Hematopoietic multipotent progenitor cell treated with erythropoietin and hydrocortisone succinate and interleukin-3 and kit ligand, for 4 days (in vitro differentiated cells): ENCODE data around the gene NUPR2.
"Not testable (repeated sequence)": the region's sequence is repeated elsewhere in the genome, so short reads cannot be mapped to it uniquely, and the experiment has no call there.

Source experiments
- DNase-seq: peaks from one replicate; pipeline ENCODE4 v3.0.0-alpha.2; 2015

The NUPR2 gene

DNA sequence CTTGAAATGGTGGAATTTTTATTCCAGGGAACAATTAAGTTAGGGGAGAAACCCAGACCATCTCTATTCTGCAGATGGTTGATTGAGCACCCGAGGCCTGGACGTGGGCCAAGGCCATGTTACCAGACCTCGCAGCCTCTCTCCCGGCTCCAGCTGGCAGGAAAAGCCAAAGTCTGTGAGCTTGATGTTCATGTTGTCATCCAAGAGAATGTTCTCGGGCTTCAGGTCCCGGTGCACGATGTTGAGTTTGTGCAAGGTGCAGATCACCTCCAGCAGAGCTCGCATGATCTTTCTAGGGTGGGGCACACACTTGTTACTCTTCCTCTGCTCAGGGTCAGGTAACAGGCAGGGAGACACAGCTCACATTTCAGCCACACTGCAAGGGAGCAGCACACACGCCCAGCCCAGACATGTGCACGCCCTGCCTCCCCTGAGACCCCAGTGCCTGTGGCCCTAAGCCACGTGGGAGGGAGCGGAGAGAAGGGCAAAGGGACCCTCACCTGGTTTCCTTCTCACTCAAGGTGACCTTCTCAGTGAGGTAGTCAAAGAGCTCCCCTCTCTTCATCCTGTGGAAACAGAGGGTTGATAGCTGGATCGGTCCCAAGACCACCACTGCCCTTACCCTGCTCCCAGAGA is 32.9 kb downstream of the NUPR2 start:
- no peak for DNase-seq

DNA sequence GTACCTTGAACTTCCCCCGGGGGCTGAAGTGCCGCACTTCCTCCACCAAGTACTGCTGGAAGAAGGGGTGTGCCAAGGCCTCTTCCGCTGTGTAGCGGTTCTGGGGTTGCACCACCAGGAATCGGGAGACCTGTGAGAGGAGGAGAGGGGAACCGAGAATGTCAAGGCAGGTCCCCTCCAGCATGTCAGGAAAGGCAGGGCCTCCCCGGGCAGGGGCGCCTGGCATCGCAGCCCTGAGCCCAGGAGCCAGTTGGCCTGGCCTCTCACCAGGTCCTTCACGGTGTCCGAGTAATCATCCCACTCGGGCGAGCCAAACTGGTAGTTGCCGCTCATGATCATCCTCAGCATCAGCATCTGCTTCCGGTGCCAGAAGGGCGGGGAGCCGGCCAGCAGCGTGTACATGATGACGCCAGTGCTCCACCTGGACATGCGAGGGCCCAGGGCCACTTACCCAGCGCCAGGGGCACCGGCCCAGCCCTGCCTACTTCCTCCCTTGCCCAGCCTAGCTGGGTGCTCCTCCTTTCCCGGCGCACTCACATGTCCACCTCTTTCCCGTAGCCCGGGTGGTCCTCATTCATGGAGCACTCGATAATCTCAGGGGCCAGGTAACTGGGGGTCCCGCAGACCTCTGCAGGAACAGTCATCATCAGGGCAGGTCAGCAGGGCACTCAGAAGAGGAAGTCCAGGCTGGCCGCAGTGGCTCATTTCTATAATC is 34.4 kb downstream of the NUPR2 start:
- no peak for DNase-seq

DNA sequence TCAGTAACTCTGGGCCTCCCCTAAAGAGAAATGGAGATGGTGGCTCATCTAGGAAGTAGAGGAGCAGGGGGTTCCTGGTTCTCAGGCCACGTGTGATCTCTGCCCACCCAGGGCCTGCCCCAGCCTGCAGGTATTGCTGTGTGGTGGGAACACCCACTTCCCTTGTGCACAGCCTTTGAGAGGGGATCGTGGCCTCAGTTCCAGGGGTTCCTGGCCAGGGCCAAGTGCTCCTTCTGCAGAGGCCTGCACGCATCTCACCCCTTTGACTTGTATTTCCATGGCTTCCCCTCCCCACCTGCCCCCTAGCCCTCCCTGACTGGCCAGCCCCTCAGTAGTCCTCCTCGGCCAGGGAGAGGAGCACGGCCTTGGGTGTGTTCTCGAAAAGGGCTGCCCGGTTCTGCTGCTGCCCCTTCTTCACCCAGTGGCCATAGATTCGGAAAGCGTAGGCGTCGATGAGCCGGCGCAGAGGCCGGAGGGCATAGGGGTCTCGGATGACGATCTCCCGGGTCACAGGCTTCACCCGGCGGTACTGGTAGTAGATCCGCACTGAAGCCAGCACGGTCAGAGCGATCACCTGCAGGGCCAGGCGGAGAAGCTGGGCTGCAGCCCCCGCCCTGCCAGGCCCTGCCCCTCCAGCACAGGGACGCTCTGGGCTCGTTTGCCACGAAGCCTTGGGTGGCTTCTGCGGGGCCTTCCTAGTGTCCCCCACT is 35.3 kb downstream of the NUPR2 start:
- not testable (repeated sequence) for DNase-seq

DNA sequence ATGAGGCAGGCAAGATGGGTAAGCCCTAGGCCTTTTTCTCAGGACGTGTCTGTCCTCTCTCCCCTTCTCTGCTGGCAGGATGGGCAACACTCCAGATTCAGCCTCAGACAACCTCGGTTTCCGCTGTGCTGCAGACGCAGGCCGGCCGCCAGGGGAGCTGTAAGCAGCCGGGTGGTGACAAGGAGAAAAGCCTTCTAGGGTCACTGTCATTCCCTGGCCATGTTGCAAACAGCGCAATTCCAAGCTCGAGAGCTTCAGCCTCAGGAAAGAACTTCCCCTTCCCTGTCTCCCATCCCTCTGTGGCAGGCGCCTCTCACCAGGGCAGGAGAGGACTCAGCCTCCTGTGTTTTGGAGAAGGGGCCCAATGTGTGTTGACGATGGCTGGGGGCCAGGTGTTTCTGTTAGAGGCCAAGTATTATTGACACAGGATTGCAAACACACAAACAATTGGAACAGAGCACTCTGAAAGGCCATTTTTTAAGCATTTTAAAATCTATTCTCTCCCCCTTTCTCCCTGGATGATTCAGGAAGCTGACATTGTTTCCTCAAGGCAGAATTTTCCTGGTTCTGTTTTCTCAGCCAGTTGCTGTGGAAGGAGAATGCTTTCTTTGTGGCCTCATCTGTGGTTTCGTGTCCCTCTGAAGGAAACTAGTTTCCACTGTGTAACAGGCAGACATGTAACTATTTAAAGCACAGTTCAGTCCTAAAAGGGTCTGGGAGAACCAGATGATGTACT is 36.6 kb downstream of the NUPR2 start:
- DNase-seq: no peak

DNA sequence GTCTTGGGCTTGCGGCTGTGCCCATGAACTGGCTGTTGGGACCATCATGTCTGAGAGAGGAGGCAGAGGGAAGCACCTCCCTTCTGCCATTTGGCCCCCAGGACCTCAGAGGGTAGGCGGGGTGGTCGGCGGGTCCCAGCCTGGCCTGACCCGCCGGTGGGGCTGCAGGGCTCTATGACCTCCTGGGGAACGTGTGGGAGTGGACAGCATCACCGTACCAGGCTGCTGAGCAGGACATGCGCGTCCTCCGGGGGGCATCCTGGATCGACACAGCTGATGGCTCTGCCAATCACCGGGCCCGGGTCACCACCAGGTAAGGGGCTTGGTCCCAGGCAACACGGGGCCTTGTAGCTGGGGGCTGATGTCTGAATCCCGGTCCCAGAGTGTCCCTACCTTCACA is 38.0 kb downstream of the NUPR2 start:
- no peak for DNase-seq

DNA sequence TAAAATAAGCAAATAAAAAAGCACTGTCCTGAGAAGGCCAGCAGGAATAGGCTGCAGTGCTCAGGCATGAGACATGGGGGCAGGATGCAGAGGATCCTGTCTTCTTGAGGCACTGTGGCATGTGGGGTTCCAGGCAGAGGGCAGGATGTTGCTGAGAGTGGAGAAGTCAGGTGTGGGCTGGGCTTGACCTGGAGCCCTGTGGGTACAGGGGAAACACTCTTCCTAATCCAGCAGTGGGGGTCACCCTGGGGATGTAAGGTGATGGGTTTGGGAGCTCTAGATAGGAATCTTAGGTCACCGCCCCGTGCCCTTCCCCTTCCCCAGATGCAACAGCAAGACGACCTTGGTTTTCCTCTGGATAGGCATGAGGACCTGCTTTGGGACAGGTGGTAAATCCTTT is 38.5 kb downstream of the NUPR2 start:
- no peak for DNase-seq

DNA sequence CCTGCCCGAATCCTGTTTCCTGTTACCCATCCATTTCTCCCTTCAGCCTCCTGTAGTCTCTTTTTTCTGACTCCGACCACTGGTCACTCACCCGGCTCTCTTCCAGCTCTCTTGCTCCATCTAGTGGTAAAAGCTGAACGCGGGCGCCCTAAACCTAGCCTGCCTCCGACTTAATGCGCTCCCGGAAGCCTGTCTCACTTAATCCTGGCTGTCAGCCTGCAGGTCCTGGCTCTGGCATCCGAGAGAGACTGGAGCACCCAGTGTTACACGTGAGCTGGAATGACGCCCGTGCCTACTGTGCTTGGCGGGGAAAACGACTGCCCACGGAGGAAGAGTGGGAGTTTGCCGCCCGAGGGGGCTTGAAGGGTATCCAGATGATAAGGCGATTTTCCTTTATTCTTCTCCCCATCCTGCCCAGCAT is 41.8 kb downstream of the NUPR2 start:
- peak; percentile 91 for DNase-seq

DNA sequence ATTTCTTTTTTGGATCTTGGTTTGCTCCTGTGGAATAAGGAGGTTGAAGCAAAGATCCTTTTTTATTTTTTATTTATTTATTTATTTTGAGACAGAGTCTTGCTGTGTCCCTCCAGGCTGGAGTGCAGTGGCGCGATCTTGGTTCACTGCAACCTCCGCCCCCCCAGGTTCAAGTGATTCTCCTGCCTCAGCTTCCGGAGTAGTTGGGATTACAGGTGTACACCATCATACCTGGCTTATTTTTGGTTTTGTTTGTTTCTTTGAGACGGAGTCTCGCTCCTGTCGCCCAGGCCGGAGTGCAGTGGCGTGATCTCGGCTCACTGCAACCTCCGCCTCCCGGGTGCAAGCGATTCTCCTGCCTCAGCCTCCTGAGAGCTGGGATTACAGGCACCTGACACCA is 49.8 kb downstream of the NUPR2 start:
- not testable (repeated sequence) for DNase-seq
